Smooth muscle cell (in vitro differentiated cells): Measurements from ENCODE around the gene LSM11. TPM values are rescaled to one million over a fixed set of nuclear protein-coding genes. Genes with fewer than 3 reads are reported as not detected.

ENCODE experiments used
- DNase-seq: peaks from one replicate; lab custom pipeline; 2025; ENCODE audit not compliant: unreplicated experiment; lab: John Stamatoyannopoulos, UW
- H2AFZ ChIP-seq: fragments of 200-600 bp; sonication (generic); 2 replicates; pipeline ENCODE4 v1.6.0; 2016; ENCODE audit warnings: antibody characterized with exemption, low read depth, mild to moderate bottlenecking
- H3F3A ChIP-seq: fragments of 200-600 bp; sonication (generic); 2 replicates; pipeline ENCODE4 v1.6.0; 2017; ENCODE audit warnings: antibody characterized with exemption, low read depth
- H3K27ac ChIP-seq: fragments of 200-600 bp; sonication (generic); 2 replicates; pipeline ENCODE4 v1.5.1; 2016; ENCODE audit warnings: low read depth, mild to moderate bottlenecking
- H3K27me3 ChIP-seq: fragments of 200-600 bp; sonication (generic); 2 replicates; pipeline ENCODE4 v1.6.1; 2016; ENCODE audit warnings: low read depth, mild to moderate bottlenecking
- H3K36me3 ChIP-seq: fragments of 200-600 bp; sonication (generic); 2 replicates; pipeline ENCODE4 v1.5.1; 2016; ENCODE audit warnings: low read depth
- H3K4me1 ChIP-seq: fragments of 200-600 bp; sonication (generic); 2 replicates; pipeline ENCODE4 v1.5.1; 2016; ENCODE audit warnings: low read depth
- H3K4me2 ChIP-seq: fragments of 200-600 bp; sonication (generic); 2 replicates; pipeline ENCODE4 v1.6.0; 2016; ENCODE audit warnings: mild to moderate bottlenecking
- H3K4me3 ChIP-seq: fragments of 200-600 bp; sonication (generic); 2 replicates; pipeline ENCODE4 v1.5.1; 2016; ENCODE audit warnings: mild to moderate bottlenecking
- H3K79me2 ChIP-seq: fragments of 200-600 bp; sonication (generic); 2 replicates; pipeline ENCODE4 v1.6.0; 2016; ENCODE audit warnings: low read depth, mild to moderate bottlenecking
- H3K9ac ChIP-seq: fragments of 200-600 bp; sonication (generic); 2 replicates; pipeline ENCODE4 v1.6.0; 2016; ENCODE audit warnings: low read depth
- H3K9me3 ChIP-seq: fragments of 200-600 bp; sonication (generic); replicated peaks from 2 replicates; pipeline ENCODE4 v1.5.1; 2016; ENCODE audit warnings: low read depth
- H4K20me1 ChIP-seq: fragments of 200-600 bp; sonication (generic); 2 replicates; pipeline ENCODE4 v1.6.0; 2016; ENCODE audit warnings: low read depth
- WGBS: methylation state at CpG from one replicate; pipeline ENCODE4 v1.1.7; 2016; ENCODE audit warnings: low lambda C conversion rate; 5-methylcytosine and 5-hydroxymethylcytosine counted together
- polyA plus RNA-seq: library from polyadenylated mRNA; unstranded; fragments of >200 nt; fragmentation: Nextera tagmentation; extraction: Ambion mirVana; gene quantifications from 2 replicates; pipeline ENCODE4 v1.2.1, GENCODE V29; 2016
- total RNA-seq: library from RNA; depleted of rRNA; stranded (reverse); fragments of >200 nt; gene quantifications from 2 replicates; pipeline ENCODE4 v1.2.3, GENCODE V29; 2014
- TF ChIP-seq, protein P1 (sequence below): fragments of 200-600 bp; sonication (generic); IDR thresholded peaks from 2 replicates; pipeline ENCODE4 v1.5.1; 2017; ENCODE audit warnings: borderline replicate concordance, mild to moderate bottlenecking, antibody characterized with exemption; ENCODE audit not compliant: insufficient read depth, poor library complexity, severe bottlenecking

The LSM11 gene
- total and polyA plus RNA-seq, 2 experiments from 2014 or later = 2.2 to 7.5 TPM

DNA sequence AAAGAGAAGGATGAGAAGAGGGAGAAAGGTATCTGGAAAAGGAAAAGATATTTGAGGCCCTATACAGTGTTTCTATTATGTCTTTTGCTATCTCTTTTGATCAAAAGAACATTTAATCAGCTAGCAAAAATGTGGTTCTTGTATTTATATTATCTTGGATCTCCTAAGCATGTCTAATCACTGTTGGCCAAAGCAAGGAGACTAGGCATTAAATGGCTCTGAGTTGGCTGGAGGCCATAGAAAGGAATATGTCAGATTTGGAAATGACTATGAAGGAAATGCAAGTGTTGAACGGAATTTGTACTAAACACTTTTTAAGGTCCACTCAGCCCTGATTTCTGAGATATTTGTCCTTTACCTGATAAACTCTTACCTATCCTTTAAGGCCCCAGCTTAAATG lies 34.6 kb upstream of the LSM11 start:
- no peak overlapping the region for H3K27ac ChIP-seq
- TF ChIP-seq, protein P1, sequence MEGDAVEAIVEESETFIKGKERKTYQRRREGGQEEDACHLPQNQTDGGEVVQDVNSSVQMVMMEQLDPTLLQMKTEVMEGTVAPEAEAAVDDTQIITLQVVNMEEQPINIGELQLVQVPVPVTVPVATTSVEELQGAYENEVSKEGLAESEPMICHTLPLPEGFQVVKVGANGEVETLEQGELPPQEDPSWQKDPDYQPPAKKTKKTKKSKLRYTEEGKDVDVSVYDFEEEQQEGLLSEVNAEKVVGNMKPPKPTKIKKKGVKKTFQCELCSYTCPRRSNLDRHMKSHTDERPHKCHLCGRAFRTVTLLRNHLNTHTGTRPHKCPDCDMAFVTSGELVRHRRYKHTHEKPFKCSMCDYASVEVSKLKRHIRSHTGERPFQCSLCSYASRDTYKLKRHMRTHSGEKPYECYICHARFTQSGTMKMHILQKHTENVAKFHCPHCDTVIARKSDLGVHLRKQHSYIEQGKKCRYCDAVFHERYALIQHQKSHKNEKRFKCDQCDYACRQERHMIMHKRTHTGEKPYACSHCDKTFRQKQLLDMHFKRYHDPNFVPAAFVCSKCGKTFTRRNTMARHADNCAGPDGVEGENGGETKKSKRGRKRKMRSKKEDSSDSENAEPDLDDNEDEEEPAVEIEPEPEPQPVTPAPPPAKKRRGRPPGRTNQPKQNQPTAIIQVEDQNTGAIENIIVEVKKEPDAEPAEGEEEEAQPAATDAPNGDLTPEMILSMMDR = no peak
- H3K4me1 ChIP-seq = no peaks in the 10 kb centered on the region
- no peaks in the 10 kb centered on the region for H3K9me3 ChIP-seq
- H3F3A ChIP-seq = no peaks in the 10 kb centered on the region
- H3K4me3 ChIP-seq = no peak overlapping the region
- DNase-seq = no peak
- H3K9ac ChIP-seq = no peak overlapping the region
- H2AFZ ChIP-seq = no peak overlapping the region
- H3K27me3 ChIP-seq = no peaks in the 10 kb centered on the region
- no peaks in the 10 kb centered on the region for H3K36me3 ChIP-seq
- H3K4me2 ChIP-seq = no peak overlapping the region
- no peaks in the 10 kb centered on the region for H3K79me2 ChIP-seq
- no peaks in the 10 kb centered on the region for H4K20me1 ChIP-seq
- 81% methylated on average over 1 of the region's 1 CpG for WGBS

DNA sequence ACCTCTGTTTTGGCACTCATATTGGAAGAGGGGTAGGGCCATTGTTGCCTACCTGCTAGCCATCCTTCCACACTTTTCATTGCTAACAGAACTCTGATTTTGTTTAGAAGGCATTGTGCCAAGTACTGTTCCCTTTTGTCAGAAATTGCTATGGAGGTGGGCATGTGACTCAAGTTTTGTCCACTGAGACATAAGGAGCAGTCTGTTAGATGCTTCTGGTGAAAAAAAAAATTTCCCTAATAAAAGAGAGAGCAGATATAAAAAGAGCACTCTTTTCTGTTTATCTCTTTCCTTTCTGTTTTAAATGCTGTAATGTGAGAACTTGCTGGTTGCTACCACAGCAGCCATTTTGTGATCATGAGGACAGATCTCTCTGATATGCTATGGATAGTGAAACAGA lies 34.2 kb upstream of the LSM11 start:
- H3K4me3 ChIP-seq = no peak overlapping the region
- H3K79me2 ChIP-seq = no peaks in the 10 kb centered on the region
- H3K27ac ChIP-seq = no peak overlapping the region
- no peak overlapping the region for H2AFZ ChIP-seq
- H3K4me1 ChIP-seq = no peaks in the 10 kb centered on the region
- H3K9ac ChIP-seq = no peak overlapping the region
- DNase-seq = no peak
- H3F3A ChIP-seq = no peaks in the 10 kb centered on the region
- TF ChIP-seq, protein P1 = no peak
- no peaks in the 10 kb centered on the region for H4K20me1 ChIP-seq
- H3K4me2 ChIP-seq = no peak overlapping the region
- H3K9me3 ChIP-seq = no peaks in the 10 kb centered on the region
- H3K36me3 ChIP-seq = no peaks in the 10 kb centered on the region
- no peaks in the 10 kb centered on the region for H3K27me3 ChIP-seq

DNA sequence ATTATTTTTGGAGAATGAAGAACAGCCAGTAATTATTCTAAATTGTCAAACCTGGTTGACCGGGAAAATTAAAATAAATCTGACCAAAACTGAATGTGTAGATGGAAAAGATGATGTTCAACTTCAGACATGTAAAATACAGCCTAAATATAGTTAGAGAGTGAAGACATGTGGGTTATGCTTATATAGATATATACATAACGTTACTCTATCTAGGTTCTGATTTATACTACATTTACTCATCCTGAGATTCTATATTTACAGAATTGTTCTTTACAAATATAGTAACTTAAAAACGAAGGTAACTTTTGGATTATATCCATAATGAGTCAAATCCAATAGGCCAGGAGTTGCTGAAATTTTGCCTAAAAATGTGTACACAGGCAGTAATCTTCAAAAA lies 33.1 kb upstream of the LSM11 start:
- Histone ChIP-seq H3K4me3 (no peak overlapping the region), H3K27me3 (no peaks in the 10 kb centered on the region), H4K20me1 (no peaks in the 10 kb centered on the region), H3K9ac (no peak overlapping the region), H3K4me1 (no peaks in the 10 kb centered on the region), H3F3A (no peaks in the 10 kb centered on the region), H2AFZ (no peak overlapping the region), H3K27ac (no peak overlapping the region), H3K79me2 (no peaks in the 10 kb centered on the region), H3K4me2 (no peak overlapping the region), H3K36me3 (no peaks in the 10 kb centered on the region), H3K9me3 (no peaks in the 10 kb centered on the region)
- DNase-seq = no peak
- TF ChIP-seq, protein P1 = no peak
- WGBS = 82% methylated on average over 3 of the region's 3 CpGs

DNA sequence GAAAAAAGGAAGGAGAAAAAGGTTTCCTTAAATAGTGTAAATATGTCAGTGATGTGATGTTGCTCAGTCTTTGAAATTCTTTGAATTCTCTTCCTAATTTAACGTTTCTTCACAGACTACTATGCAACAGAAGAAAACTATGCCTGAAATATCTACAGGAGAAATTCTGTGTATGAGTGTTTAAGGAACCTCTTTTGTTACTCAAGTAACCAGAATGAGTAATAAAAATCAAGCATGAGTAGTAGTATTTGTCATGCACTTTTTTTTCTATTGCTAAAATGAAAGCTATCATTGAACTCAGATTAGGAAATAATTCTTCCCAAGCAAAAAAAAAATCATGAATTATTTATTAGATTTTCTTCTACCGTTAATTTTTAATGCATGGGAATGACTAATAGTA lies 32.6 kb upstream of the LSM11 start:
- Histone ChIP-seq H3K9ac (no peak overlapping the region), H3F3A (no peaks in the 10 kb centered on the region), H3K79me2 (no peaks in the 10 kb centered on the region), H3K4me3 (no peak overlapping the region), H4K20me1 (no peaks in the 10 kb centered on the region), H3K9me3 (no peaks in the 10 kb centered on the region), H3K4me1 (no peaks in the 10 kb centered on the region), H3K27me3 (no peaks in the 10 kb centered on the region), H2AFZ (no peak overlapping the region), H3K36me3 (no peaks in the 10 kb centered on the region), H3K4me2 (no peak overlapping the region), H3K27ac (no peak overlapping the region)
- TF ChIP-seq, protein P1 = no peak
- WGBS = 49% methylated on average over 2 of the region's 2 CpGs
- no peak for DNase-seq
